HCT116 (cell line): ENCODE results near the gene CDK5RAP2. TPM values are rescaled to one million over a fixed set of nuclear protein-coding genes. Genes with fewer than 3 reads are reported as not detected.

Experiments used
- ATAC-seq: fragments of 200-7000 bp; cut with Tn5 transposase; 2 replicates; pipeline ENCODE4 v1.9.1; 2020; ENCODE audit warnings: mild to moderate bottlenecking, moderate library complexity
- BruUV-seq: library from RNA; stranded (reverse); fragments of 400-500 nt; replicated peaks from 2 replicates; lab custom pipeline; 2021; lab: Mats Ljungman, UMichigan
- CTCF ChIA-PET: fragments of 300-600 bp; sonication (Branson Sonifier 250); formaldehyde crosslinking; loops from one replicate; lab custom pipeline; 2021; ENCODE audit warnings: antibody characterized with exemption; lab: Charles Lee
- POLR2A ChIA-PET: fragments of 300-600, 350-600 bp; sonication (Branson Sonifier 250); formaldehyde crosslinking; loops from one replicate; lab custom pipeline; 2021; ENCODE audit warnings: antibody characterized with exemption; lab: Charles Lee
- RAD21 ChIA-PET, 2 experiments: fragments of 300-600 bp; sonication (Branson Sonifier 250); formaldehyde crosslinking; loops; one replicate each; lab custom pipeline; 2023; ENCODE audit warnings: low total read pairs in 2 of 2; ENCODE audit not compliant: uncharacterized antibody in 2 of 2, unreplicated experiment in 2 of 2, low non-redundant PET in 1 of 2; lab: Charles Lee
- DNase-seq: peaks from one replicate; pipeline ENCODE4 v3.0.0-alpha.2; 2010; ENCODE audit warnings: low read depth, low spot score
- H2AFZ ChIP-seq: fragments of 200-600 bp; shearing (Covaris generic), sonication (generic); 2 replicates; pipeline ENCODE4 v1.6.1; 2017; ENCODE audit warnings: low read depth, mixed run types, mixed read lengths, antibody characterized with exemption, low read length; ENCODE audit not compliant: poor library complexity, severe bottlenecking
- H3K27ac ChIP-seq: 2 replicates; pipeline ENCODE4 v1.5.1; 2012; ENCODE audit warnings: low read depth, low read length
- H3K27me3 ChIP-seq: fragments of 200-600 bp; sonication (generic); 2 replicates; pipeline ENCODE4 v1.6.1; 2016; ENCODE audit warnings: mixed run types, low read length, mixed read lengths; ENCODE audit not compliant: insufficient read depth
- H3K36me3 ChIP-seq, 2 experiments: fragments of 200-500 bp in 1 of 2; fragments of 200-600 bp in 1 of 2; sonication (Bioruptor generic) in 1 of 2; sonication (generic) in 1 of 2; 2 replicates each; pipeline versions ENCODE4 v1.5.1 to v1.6.1; 2014 to 2016; ENCODE audit warnings: low read length in 2 of 2, inconsistent platforms in 1 of 2, mixed read lengths in 1 of 2, mixed run types in 1 of 2; ENCODE audit not compliant: insufficient read depth in 2 of 2, control insufficient read depth in 1 of 2
- H3K4me1 ChIP-seq, 2 experiments: fragments of 200-600 bp in 1 of 2; sonication (generic) in 1 of 2; 2 replicates each; pipeline versions ENCODE4 v1.5.1 to v1.6.1; 2012 to 2017; ENCODE audit warnings: low read length in 2 of 2, inconsistent platforms in 1 of 2, mild to moderate bottlenecking in 1 of 2, mixed read lengths in 1 of 2, mixed run types in 1 of 2, moderate library complexity in 1 of 2; ENCODE audit not compliant: insufficient read depth in 2 of 2, control insufficient read depth in 1 of 2
- H3K4me2 ChIP-seq: fragments of 200-600 bp; sonication (generic); 2 replicates; pipeline ENCODE4 v1.6.1; 2017; ENCODE audit warnings: mixed run types, low read length, mixed read lengths
- H3K4me3 ChIP-seq, 2 experiments: fragments of 200-600 bp in 1 of 2; sonication (generic) in 1 of 2; replicated peaks in 1 of 2; 2 replicates each; pipeline ENCODE4 v1.5.1; 2011 to 2016; ENCODE audit warnings: low read length in 2 of 2, control low read depth in 1 of 2, low read depth in 1 of 2, mild to moderate bottlenecking in 1 of 2, mixed read lengths in 1 of 2, mixed run types in 1 of 2
- H3K79me2 ChIP-seq: fragments of 200-600 bp; sonication (generic); 2 replicates; pipeline ENCODE4 v1.6.1; 2017; ENCODE audit warnings: mild to moderate bottlenecking, mixed run types, low read length, moderate library complexity, mixed read lengths; ENCODE audit not compliant: insufficient read depth
- H3K9ac ChIP-seq: fragments of 200-600 bp; sonication (generic); 2 replicates; pipeline ENCODE4 v1.6.1; 2016; ENCODE audit warnings: low read length, mixed read lengths
- H3K9me2 ChIP-seq: fragments of 200-600 bp; sonication (generic), shearing (Covaris generic); 2 replicates; pipeline ENCODE4 v1.6.1; 2017; ENCODE audit warnings: mixed run types, mild to moderate bottlenecking, moderate library complexity; ENCODE audit not compliant: insufficient read depth
- H3K9me3 ChIP-seq, 2 experiments: fragments of 200-500 bp in 1 of 2; fragments of 200-600 bp in 1 of 2; sonication (Bioruptor generic) in 1 of 2; sonication (generic) in 1 of 2; 2 replicates each; pipeline ENCODE4 v1.6.1; 2014 to 2017; ENCODE audit warnings: low read length in 2 of 2, mixed read lengths in 2 of 2, inconsistent platforms in 1 of 2, low read depth in 1 of 2, mild to moderate bottlenecking in 1 of 2, mixed run types in 1 of 2, moderate library complexity in 1 of 2; ENCODE audit not compliant: control insufficient read depth in 1 of 2, insufficient read depth in 1 of 2
- H4K20me1 ChIP-seq: fragments of 200-600 bp; sonication (generic), shearing (Covaris generic); 2 replicates; pipeline ENCODE4 v1.6.1; 2017; ENCODE audit warnings: mixed run types, mild to moderate bottlenecking, moderate library complexity; ENCODE audit not compliant: insufficient read depth
- CBX3 ChIP-seq: IDR thresholded peaks from 2 replicates; pipeline ENCODE4 v1.6.1; 2012; ENCODE audit warnings: low read depth
- EGR1 ChIP-seq: IDR thresholded peaks from 2 replicates; pipeline ENCODE4 v1.6.1; 2012; ENCODE audit warnings: low read depth
- ELF1 ChIP-seq: IDR thresholded peaks from 2 replicates; pipeline ENCODE4 v1.6.1; 2012; ENCODE audit warnings: low read depth, borderline replicate concordance
- EZH2 ChIP-seq: fragments of 200-600 bp; sonication (generic); IDR thresholded peaks from 2 replicates; pipeline ENCODE4 v1.6.1; 2017; ENCODE audit warnings: antibody characterized with exemption, mixed run types
- EZH2phosphoT487 ChIP-seq: fragments of 200-600 bp; IDR thresholded peaks from 2 replicates; pipeline ENCODE4 v1.6.1; 2018; ENCODE audit warnings: antibody characterized with exemption, borderline replicate concordance
- FOSL1 ChIP-seq: IDR thresholded peaks from 2 replicates; pipeline ENCODE4 v1.6.1; 2012; ENCODE audit warnings: low read depth
- JUND ChIP-seq: IDR thresholded peaks from 2 replicates; pipeline ENCODE4 v1.6.1; 2012
- POLR2A ChIP-seq: IDR thresholded peaks from 2 replicates; pipeline ENCODE4 v1.7.0; 2011; ENCODE audit warnings: borderline replicate concordance; ENCODE audit not compliant: insufficient read depth, insufficient read length; ENCODE audit errors: extremely low read depth
- SIN3A ChIP-seq: IDR thresholded peaks from 2 replicates; pipeline ENCODE4 v1.6.1; 2012; ENCODE audit warnings: low read depth
- SRF ChIP-seq: IDR thresholded peaks from 2 replicates; pipeline ENCODE4 v1.6.1; 2012; ENCODE audit warnings: low read depth
- YY1 ChIP-seq: IDR thresholded peaks from 2 replicates; pipeline ENCODE4 v1.6.1; 2011; ENCODE audit warnings: low read length, low read depth, moderate library complexity, mild to moderate bottlenecking; ENCODE audit not compliant: insufficient replicate concordance; ENCODE audit errors: extremely low read depth
- ZFX ChIP-seq: fragments of 450-650 bp; IDR thresholded peaks from 2 replicates; pipeline ENCODE4 v1.6.1; 2017
- ZNF274 ChIP-seq: fragments of 200-500 bp; sonication (Bioruptor generic); IDR thresholded peaks from 2 replicates; pipeline ENCODE4 v1.6.1; 2014; ENCODE audit warnings: mild to moderate bottlenecking, low read depth, low read length, inconsistent platforms
- intact Hi-C: fragments of 100-400 bp; cut with micrococcal nuclease; formaldehyde crosslinking; loops from 2 replicates; pipeline ENCODE4 v1.10.0; 2022
- total RNA-seq: library from RNA; stranded (reverse); gene quantifications from one replicate; pipeline ENCODE4 v1.2.1, GENCODE V29; 2021; ENCODE audit not compliant: unreplicated experiment
- TF ChIP-seq, protein P1 (sequence below), 3 experiments: fragments of 200-600 bp in 1 of 3; sonication (generic) in 1 of 3; IDR thresholded peaks in 2 of 3; conservative IDR thresholded peaks in 1 of 3; 2 replicates each; pipeline ENCODE4 v1.5.1; 2012 to 2017; ENCODE audit warnings: low read depth in 2 of 3, low read length in 2 of 3, antibody characterized with exemption in 1 of 3, borderline replicate concordance in 1 of 3, control low read depth in 1 of 3, mild to moderate bottlenecking in 1 of 3, mixed read lengths in 1 of 3, mixed run types in 1 of 3, moderate library complexity in 1 of 3; ENCODE audit not compliant: insufficient read depth in 1 of 3
- TF ChIP-seq, protein P2 (sequence below): IDR thresholded peaks from 2 replicates; pipeline ENCODE4 v1.6.1; 2012
- TF ChIP-seq, protein P3 (sequence below): IDR thresholded peaks from 2 replicates; pipeline ENCODE4 v1.6.1; 2012; ENCODE audit warnings: low read depth

Gene CDK5RAP2
- total RNA-seq, 1 experiment from 2014 or later: 56.2 TPM

DNA sequence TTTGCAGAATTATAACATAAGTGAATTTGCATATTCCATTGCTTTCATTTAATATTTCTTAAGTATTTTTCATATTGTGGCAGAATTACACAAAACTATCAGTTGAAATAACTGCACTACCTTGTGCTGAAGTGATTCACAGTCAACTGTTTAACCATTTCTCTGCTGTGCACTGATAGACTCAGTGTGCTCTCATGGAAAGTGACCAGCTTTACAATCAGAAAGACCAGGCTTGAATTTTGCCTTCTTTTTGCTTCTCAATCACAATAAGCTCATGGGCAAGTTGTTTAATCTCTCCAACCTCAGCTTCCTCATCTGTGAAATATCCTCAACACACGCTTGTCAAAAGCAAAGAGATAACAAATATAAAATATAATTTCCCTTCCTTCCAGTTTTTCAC lies 18.3 kb downstream of the CDK5RAP2 start:
- no TSS peak for BruUV-seq

More for the DNA sequence above, 18.3 kb downstream of the CDK5RAP2 start:
- no peak overlapping the region for H3K4me3 ChIP-seq
- ChIA-PET CTCF (no interaction called here), POLR2A (no interaction called here), RAD21 (no interaction called here)
- H3K9me2 ChIP-seq: no peaks in the 10 kb centered on the region
- H3K36me3 ChIP-seq: 0 out of 4 replicates have a peak, but pooled peaks cover 4 to 10% of the 10 kb centered on the region in 2 experiments
- no peaks in the 10 kb centered on the region for H4K20me1 ChIP-seq
- no peak overlapping the region for H3K27ac ChIP-seq
- intact Hi-C loops: no loop called here
- peaks cover 79% of the 10 kb centered on the region for H3K79me2 ChIP-seq
- DNase-seq: no peak
- ATAC-seq: no peak
- no peaks in the 10 kb centered on the region for H3K27me3 ChIP-seq
- H2AFZ ChIP-seq: no peak overlapping the region
- H3K9ac ChIP-seq: no peak overlapping the region
- TF ChIP-seq SIN3A: no peak
- TF ChIP-seq POLR2A: no peak
- TF ChIP-seq, protein P1, sequence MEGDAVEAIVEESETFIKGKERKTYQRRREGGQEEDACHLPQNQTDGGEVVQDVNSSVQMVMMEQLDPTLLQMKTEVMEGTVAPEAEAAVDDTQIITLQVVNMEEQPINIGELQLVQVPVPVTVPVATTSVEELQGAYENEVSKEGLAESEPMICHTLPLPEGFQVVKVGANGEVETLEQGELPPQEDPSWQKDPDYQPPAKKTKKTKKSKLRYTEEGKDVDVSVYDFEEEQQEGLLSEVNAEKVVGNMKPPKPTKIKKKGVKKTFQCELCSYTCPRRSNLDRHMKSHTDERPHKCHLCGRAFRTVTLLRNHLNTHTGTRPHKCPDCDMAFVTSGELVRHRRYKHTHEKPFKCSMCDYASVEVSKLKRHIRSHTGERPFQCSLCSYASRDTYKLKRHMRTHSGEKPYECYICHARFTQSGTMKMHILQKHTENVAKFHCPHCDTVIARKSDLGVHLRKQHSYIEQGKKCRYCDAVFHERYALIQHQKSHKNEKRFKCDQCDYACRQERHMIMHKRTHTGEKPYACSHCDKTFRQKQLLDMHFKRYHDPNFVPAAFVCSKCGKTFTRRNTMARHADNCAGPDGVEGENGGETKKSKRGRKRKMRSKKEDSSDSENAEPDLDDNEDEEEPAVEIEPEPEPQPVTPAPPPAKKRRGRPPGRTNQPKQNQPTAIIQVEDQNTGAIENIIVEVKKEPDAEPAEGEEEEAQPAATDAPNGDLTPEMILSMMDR (IDR thresholded peaks at IDR 0.05 in 2 of 3, conservative IDR thresholded peaks at IDR 0.05 in 1 of 3; ENCODE audit: borderline replicate concordance in 1 of 3, insufficient read depth in 1 of 3, low read depth in 2 of 3, low read length in 2 of 3): no peak
- TF ChIP-seq SRF: no peak
- TF ChIP-seq CBX3: no peak
- TF ChIP-seq YY1: no peak
- TF ChIP-seq EZH2: no peak
- TF ChIP-seq EZH2phosphoT487: no peak
- TF ChIP-seq ZNF274: no peak
- TF ChIP-seq, protein P2, sequence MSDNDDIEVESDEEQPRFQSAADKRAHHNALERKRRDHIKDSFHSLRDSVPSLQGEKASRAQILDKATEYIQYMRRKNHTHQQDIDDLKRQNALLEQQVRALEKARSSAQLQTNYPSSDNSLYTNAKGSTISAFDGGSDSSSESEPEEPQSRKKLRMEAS: no peak
- TF ChIP-seq ZFX: no peak
- no peak for TF ChIP-seq FOSL1
- TF ChIP-seq, protein P3, sequence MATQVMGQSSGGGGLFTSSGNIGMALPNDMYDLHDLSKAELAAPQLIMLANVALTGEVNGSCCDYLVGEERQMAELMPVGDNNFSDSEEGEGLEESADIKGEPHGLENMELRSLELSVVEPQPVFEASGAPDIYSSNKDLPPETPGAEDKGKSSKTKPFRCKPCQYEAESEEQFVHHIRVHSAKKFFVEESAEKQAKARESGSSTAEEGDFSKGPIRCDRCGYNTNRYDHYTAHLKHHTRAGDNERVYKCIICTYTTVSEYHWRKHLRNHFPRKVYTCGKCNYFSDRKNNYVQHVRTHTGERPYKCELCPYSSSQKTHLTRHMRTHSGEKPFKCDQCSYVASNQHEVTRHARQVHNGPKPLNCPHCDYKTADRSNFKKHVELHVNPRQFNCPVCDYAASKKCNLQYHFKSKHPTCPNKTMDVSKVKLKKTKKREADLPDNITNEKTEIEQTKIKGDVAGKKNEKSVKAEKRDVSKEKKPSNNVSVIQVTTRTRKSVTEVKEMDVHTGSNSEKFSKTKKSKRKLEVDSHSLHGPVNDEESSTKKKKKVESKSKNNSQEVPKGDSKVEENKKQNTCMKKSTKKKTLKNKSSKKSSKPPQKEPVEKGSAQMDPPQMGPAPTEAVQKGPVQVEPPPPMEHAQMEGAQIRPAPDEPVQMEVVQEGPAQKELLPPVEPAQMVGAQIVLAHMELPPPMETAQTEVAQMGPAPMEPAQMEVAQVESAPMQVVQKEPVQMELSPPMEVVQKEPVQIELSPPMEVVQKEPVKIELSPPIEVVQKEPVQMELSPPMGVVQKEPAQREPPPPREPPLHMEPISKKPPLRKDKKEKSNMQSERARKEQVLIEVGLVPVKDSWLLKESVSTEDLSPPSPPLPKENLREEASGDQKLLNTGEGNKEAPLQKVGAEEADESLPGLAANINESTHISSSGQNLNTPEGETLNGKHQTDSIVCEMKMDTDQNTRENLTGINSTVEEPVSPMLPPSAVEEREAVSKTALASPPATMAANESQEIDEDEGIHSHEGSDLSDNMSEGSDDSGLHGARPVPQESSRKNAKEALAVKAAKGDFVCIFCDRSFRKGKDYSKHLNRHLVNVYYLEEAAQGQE: no peak
- TF ChIP-seq ELF1: no peak
- no peak for TF ChIP-seq JUND
- no peak for TF ChIP-seq EGR1
- H3K9me3 ChIP-seq: no peaks in the 10 kb centered on the region
- no peaks in the 10 kb centered on the region; a peak in 1 of 4 replicates for H3K4me1 ChIP-seq
- H3K4me2 ChIP-seq: no peak overlapping the region
